Measurements from ENCODE around the gene ESR2.
A peak's percentile ranks its signal among the peaks of the same experiment; 100 is the strongest.

GRCh38 chr14:64217834-64218233 is 76.3 kb downstream of the ESR2 start:
- TF ChIP-seq ELF1 (IDR thresholded peaks at IDR 0.05) (no peak), CTCF (IDR thresholded peaks at IDR 0.05) (no peak), RCOR1 (IDR thresholded peaks at IDR 0.05; ENCODE audit: low read length) (0 out of 2 replicates have a peak, but pooled peaks have one; percentile 11), FOXM1 (IDR thresholded peaks at IDR 0.05; ENCODE audit: low read depth) (no peak), SIN3A (IDR thresholded peaks at IDR 0.05; ENCODE audit: borderline replicate concordance, low read depth, low read length) (no peak), REST (IDR thresholded peaks at IDR 0.05; ENCODE audit: low read depth, low read length) (no peak), SMC3 (IDR thresholded peaks at IDR 0.05; ENCODE audit: low read depth, low read length) (no peak), RAD21 (IDR thresholded peaks at IDR 0.05; ENCODE audit: low read length) (no peak; the same call in 1 of the 2 replicates), EP300 (IDR thresholded peaks at IDR 0.05; ENCODE audit: borderline replicate concordance in 1 of 2, low read depth in 1 of 2, low read length in 1 of 2) (no peak)

All from SK-N-SH (cell line).